H9 (cell line): ENCODE results near the gene HPRT1. TPM values are rescaled to one million over a fixed set of nuclear protein-coding genes. Genes with fewer than 3 reads are reported as not detected.
A peak's percentile ranks its signal among the peaks of the same experiment; 100 is the strongest.

Source experiments
- DNase-seq: peaks from one replicate; pipeline ENCODE4 v3.0.0-alpha.2; 2017
- H2AFZ ChIP-seq: one replicate; pipeline ENCODE4 v1.6.1; 2013; ENCODE audit warnings: mild to moderate bottlenecking, low read length, control low read depth, moderate library complexity
- H2AK5ac ChIP-seq: 2 replicates; pipeline ENCODE4 v1.6.1; 2013; ENCODE audit warnings: low read length, control low read depth, mixed read lengths; ENCODE audit not compliant: insufficient read length
- H2BK120ac ChIP-seq: one replicate; pipeline ENCODE4 v1.6.1; 2013; ENCODE audit warnings: low read depth, mild to moderate bottlenecking, low read length, control low read depth, inconsistent platforms; ENCODE audit not compliant: poor library complexity, severe bottlenecking
- H2BK12ac ChIP-seq: 2 replicates; pipeline ENCODE4 v1.6.1; 2013; ENCODE audit warnings: low read length, control low read depth, mixed read lengths, low read depth; ENCODE audit not compliant: insufficient read length
- H2BK15ac ChIP-seq: 2 replicates; pipeline ENCODE4 v1.6.1; 2013; ENCODE audit warnings: low read depth, low read length, control low read depth
- H2BK20ac ChIP-seq: one replicate; pipeline ENCODE4 v1.6.1; 2013; ENCODE audit warnings: low read depth, mild to moderate bottlenecking, low read length, control low read depth, inconsistent platforms; ENCODE audit not compliant: poor library complexity, severe bottlenecking
- H2BK5ac ChIP-seq: 2 replicates; pipeline ENCODE4 v1.6.1; 2013; ENCODE audit warnings: low read length, control low read depth, mixed read lengths; ENCODE audit not compliant: insufficient read length
- H3K14ac ChIP-seq: 2 replicates; pipeline ENCODE4 v1.6.1; 2013; ENCODE audit warnings: low read length, control low read depth; ENCODE audit not compliant: insufficient read depth
- H3K18ac ChIP-seq: 2 replicates; pipeline ENCODE4 v1.6.1; 2013; ENCODE audit warnings: low read depth, mild to moderate bottlenecking, mixed read lengths, low read length, control low read depth; ENCODE audit not compliant: insufficient read length
- H3K23ac ChIP-seq: 2 replicates; pipeline ENCODE4 v1.6.1; 2013; ENCODE audit warnings: low read length, control low read depth, mixed read lengths, low read depth; ENCODE audit not compliant: insufficient read length
- H3K23me2 ChIP-seq: 2 replicates; pipeline ENCODE4 v1.6.1; 2013; ENCODE audit warnings: low read depth, mild to moderate bottlenecking, mixed read lengths, low read length, control low read depth; ENCODE audit not compliant: insufficient read length, poor library complexity, severe bottlenecking
- H3K27ac ChIP-seq: 2 replicates; pipeline ENCODE4 v1.5.1; 2013; ENCODE audit warnings: low read length, control low read depth, mixed read lengths, low read depth; ENCODE audit not compliant: insufficient read length
- H3K27me3 ChIP-seq: 2 replicates; pipeline ENCODE4 v1.6.1; 2013; ENCODE audit warnings: low read length, control low read depth, inconsistent platforms; ENCODE audit not compliant: insufficient read depth
- H3K4ac ChIP-seq: 2 replicates; pipeline ENCODE4 v1.6.1; 2013; ENCODE audit warnings: low read depth, mild to moderate bottlenecking, control low read depth, inconsistent platforms, low read length, moderate library complexity
- H3K4me1 ChIP-seq: 2 replicates; pipeline ENCODE4 v1.6.1; 2013; ENCODE audit warnings: low read length, control low read depth, inconsistent platforms; ENCODE audit not compliant: insufficient read depth
- H3K4me2 ChIP-seq: 2 replicates; pipeline ENCODE4 v1.6.1; 2013; ENCODE audit warnings: low read length, control low read depth, mixed read lengths; ENCODE audit not compliant: insufficient read length, insufficient read depth
- H3K56ac ChIP-seq: 2 replicates; pipeline ENCODE4 v1.6.1; 2013; ENCODE audit warnings: low read depth, mild to moderate bottlenecking, mixed read lengths, low read length, control low read depth; ENCODE audit not compliant: insufficient read length
- H3K79me1 ChIP-seq: 2 replicates; pipeline ENCODE4 v1.6.1; 2013; ENCODE audit warnings: low read depth, mild to moderate bottlenecking, moderate library complexity, low read length, control low read depth, inconsistent platforms; ENCODE audit not compliant: insufficient read depth, poor library complexity, severe bottlenecking
- H3K79me2 ChIP-seq: 2 replicates; pipeline ENCODE4 v1.6.1; 2013; ENCODE audit warnings: low read length, control low read depth, inconsistent platforms; ENCODE audit not compliant: insufficient read depth
- H3K9ac ChIP-seq: 2 replicates; pipeline ENCODE4 v1.6.1; 2013; ENCODE audit warnings: low read length, control low read depth, mixed read lengths; ENCODE audit not compliant: insufficient read length; ENCODE audit errors: extremely low read depth
- H3K9me3 ChIP-seq: one replicate; pipeline ENCODE4 v1.6.1; 2013; ENCODE audit warnings: low read depth, low read length, inconsistent platforms; ENCODE audit not compliant: control insufficient read depth
- H3T11ph ChIP-seq: one replicate; pipeline ENCODE4 v1.6.1; 2013; ENCODE audit warnings: mild to moderate bottlenecking, low read length, control low read depth, inconsistent platforms
- H4K20me1 ChIP-seq: one replicate; pipeline ENCODE4 v1.6.1; 2013; ENCODE audit not compliant: control insufficient read depth, insufficient read length, insufficient read depth
- H4K5ac ChIP-seq: 2 replicates; pipeline ENCODE4 v1.6.1; 2013; ENCODE audit warnings: low read depth, mild to moderate bottlenecking, mixed read lengths, low read length, control low read depth; ENCODE audit not compliant: insufficient read length
- H4K8ac ChIP-seq: replicated peaks from 2 replicates; pipeline ENCODE4 v1.6.1; 2013; ENCODE audit warnings: low read length, control low read depth, mixed read lengths, low read depth; ENCODE audit not compliant: insufficient read length
- H4K91ac ChIP-seq: 2 replicates; pipeline ENCODE4 v1.6.1; 2013; ENCODE audit warnings: low read depth, mild to moderate bottlenecking, moderate library complexity, mixed read lengths, low read length, control low read depth; ENCODE audit not compliant: insufficient read length
- H3K27ac Mint-ChIP-seq, 3 experiments: 2 replicates in 2 of 3; 3 replicates in 1 of 3; pipeline ENCODE4 v1.8.0; 2020 to 2021; ENCODE audit warnings: mixed read lengths in 3 of 3, mild to moderate bottlenecking in 1 of 3, moderate library complexity in 1 of 3
- H3K27me3 Mint-ChIP-seq: 2 replicates; pipeline ENCODE4 v1.8.0; 2021; ENCODE audit warnings: low read depth, mild to moderate bottlenecking, moderate library complexity, mixed read lengths
- H3K36me3 Mint-ChIP-seq, 3 experiments: 2 replicates in 2 of 3; 3 replicates in 1 of 3; pipeline ENCODE4 v1.8.0; 2020 to 2021; ENCODE audit warnings: low read depth in 3 of 3, mixed read lengths in 3 of 3; ENCODE audit not compliant: insufficient read depth in 1 of 3
- H3K4me1 Mint-ChIP-seq, 2 experiments: 2 replicates each; pipeline ENCODE4 v1.8.0; 2020; ENCODE audit warnings: mixed read lengths in 2 of 2
- H3K4me3 Mint-ChIP-seq, 2 experiments: 2 replicates in 1 of 2; 3 replicates in 1 of 2; pipeline ENCODE4 v1.8.0; 2020 to 2021; ENCODE audit warnings: mild to moderate bottlenecking in 2 of 2, mixed read lengths in 2 of 2, moderate library complexity in 1 of 2
- H3K9me3 Mint-ChIP-seq, 2 experiments: 2 replicates in 1 of 2; 3 replicates in 1 of 2; pipeline ENCODE4 v1.8.0; 2020; ENCODE audit warnings: mild to moderate bottlenecking in 2 of 2, mixed read lengths in 2 of 2, moderate library complexity in 1 of 2
- CTCF ChIP-seq: fragments of 200-600 bp; sonication (generic); conservative IDR thresholded peaks from 3 replicates; pipeline ENCODE4 v1.8.0; 2021; ENCODE audit warnings: antibody characterized with exemption, mild to moderate bottlenecking
- WGBS: extraction: QIAGEN DNeasy Blood & Tissue Kit; methylation state at CpG from one replicate; pipeline ENCODE4 v1.1.7; 2013; ENCODE audit warnings: missing lambda C conversion rate, low lambda C conversion rate, mixed read lengths; ENCODE audit not compliant: insufficient read length; ENCODE audit errors: extremely low coverage; 5-methylcytosine and 5-hydroxymethylcytosine counted together
- microRNA-seq: library from miRNA; unstranded; fragments of <30 nt; microRNA quantifications from one replicate; pipeline ENCODE4, GENCODE V29; 2020; ENCODE audit warnings: borderline microRNAs expressed
- total RNA-seq: library from RNA; stranded (reverse); gene quantifications from 2 replicates; pipeline ENCODE4 v1.2.1, GENCODE V29; 2021

HPRT1 gene
- total RNA-seq, 1 experiment from 2014 or later, result 39.2 TPM

GRCh38 chrX:134548257-134549201 lies 88.6 kb downstream of the HPRT1 start:
- Histone ChIP-seq H3K9me3 (no peaks in the 10 kb centered on the region), H3K9ac (peak overlapping the region; percentile 21), H3K14ac (no peak overlapping the region), H2BK15ac (no peak overlapping the region), H3K4me2 (peak overlapping the region; percentile 86), H2BK12ac (no peak overlapping the region), H3K56ac (no peak overlapping the region), H2AFZ (no peak overlapping the region), H2BK5ac (no peak overlapping the region), H4K5ac (no peak overlapping the region), H4K91ac (no peak overlapping the region), H3K4ac (no peak overlapping the region), H3K79me2 (no peaks in the 10 kb centered on the region), H3K27ac (no peak overlapping the region), H3K4me1 (peaks cover 4% of the 10 kb centered on the region; the same call in 1 of the 2 replicates), H4K8ac (no peak overlapping the region), H2BK20ac (no peak overlapping the region), H2AK5ac (no peak overlapping the region), H3K27me3 (peaks cover 36% of the 10 kb centered on the region; the same call in 1 of the 2 replicates), H3K18ac (no peak overlapping the region), H3K79me1 (no peaks in the 10 kb centered on the region), H4K20me1 (peaks cover 3% of the 10 kb centered on the region), H3K23me2 (peaks cover 25% of the 10 kb centered on the region), H2BK120ac (no peak overlapping the region), H3K23ac (no peak overlapping the region), H3T11ph (no peak overlapping the region)
- H3K27me3 Mint-ChIP-seq, result peaks cover 76% of the 10 kb centered on the region
- WGBS, result no CpG with 5 or more reads among the region's 33 CpGs
- H3K36me3 Mint-ChIP-seq, result no peaks in the 10 kb centered on the region
- peaks cover 34 to 50% of the 10 kb centered on the region in 2 experiments for H3K4me1 Mint-ChIP-seq
- no peak for TF ChIP-seq CTCF
- H3K27ac Mint-ChIP-seq, result peak overlapping the region; percentile 89 to 98 (median 92); a peak in 6 of 7 replicates
- H3K9me3 Mint-ChIP-seq, result peaks cover 10 to 70% of the 10 kb centered on the region in 2 experiments
- peak overlapping the region; percentile 81 to 92 for H3K4me3 Mint-ChIP-seq
- DNase-seq, result no peak

Small RNA genes within 50 kb of the gene (microRNA-seq; reads per million reads assigned to microRNA genes)
- 258 reads per million, percentile 83 among the genes with 10 or more reads in this experiment for gene MIR424
- gene MIR450A1, result not detected
- 0.46 reads per million for gene MIR450A2
- 1.6 reads per million, percentile 15 among the genes with 10 or more reads in this experiment for gene MIR450B
- 8.7 reads per million, percentile 44 among the genes with 10 or more reads in this experiment for gene MIR503
- gene MIR542, result 4.5 reads per million, percentile 32 among the genes with 10 or more reads in this experiment

Other genes starting within 250 kb of the HPRT1 start
- gene CCDC160, start 223.0 kb upstream of the HPRT1 start, total RNA-seq, result 0.97 and 1.2 TPM in 2 replicates
- 38.8 and 42.8 TPM in 2 replicates for gene PHF6, start 86.9 kb upstream of the HPRT1 start, total RNA-seq
- gene PLAC1, start 198.3 kb downstream of the HPRT1 start, total RNA-seq, result 0.50 and 0.68 TPM in 2 replicates